CD4-positive, alpha-beta T cell (primary cell): ENCODE results near the gene ADAMTS19. TPM values are rescaled to one million over a fixed set of nuclear protein-coding genes. Genes with fewer than 3 reads are reported as not detected.
"Not testable (repeated sequence)": the region's sequence is repeated elsewhere in the genome, so short reads cannot be mapped to it uniquely, and the experiment has no call there.

Experiments used
- ATAC-seq: fragments of 200-7000 bp; cut with Tn5 transposase; one replicate; pipeline ENCODE4 v1.10.0; 2022; ENCODE audit warnings: mild to moderate bottlenecking; ENCODE audit not compliant: poor library complexity
- CTCF ChIA-PET: fragments of 350-600 bp; sonication (Branson Sonifier 250); formaldehyde crosslinking; loops from one replicate; lab custom pipeline; 2021; ENCODE audit warnings: antibody characterized with exemption, inconsistent platforms; lab: Charles Lee
- POLR2A ChIA-PET: fragments of 350-600 bp; sonication (Branson Sonifier 250); formaldehyde crosslinking; loops from one replicate; lab custom pipeline; 2021; ENCODE audit warnings: antibody characterized with exemption, inconsistent platforms; lab: Charles Lee
- DNase-seq, 14 experiments: peaks; one replicate each; pipeline ENCODE4 v3.0.0-alpha.2; 2013 to 2020; ENCODE audit warnings: mixed read lengths in 2 of 14
- H3K27ac ChIP-seq, 2 donors: one replicate each; pipeline versions ENCODE4 v1.5.1 to v1.7.0; 2013; ENCODE audit warnings: low read length in 2 of 2, low read depth in 1 of 2, mild to moderate bottlenecking in 1 of 2
- H3K27me3 ChIP-seq, 2 experiments: 1 replicate in 1 of 2; 2 replicates in 1 of 2; pipeline versions ENCODE4 v1.6.1 to v1.7.0; 2013; ENCODE audit warnings: low read length in 2 of 2, control low read depth in 1 of 2, mild to moderate bottlenecking in 1 of 2, moderate library complexity in 1 of 2; ENCODE audit not compliant: insufficient read depth in 2 of 2, control insufficient read depth in 1 of 2
- H3K36me3 ChIP-seq: one replicate; pipeline ENCODE4 v1.6.1; 2013; ENCODE audit warnings: low read length, control low read depth; ENCODE audit not compliant: insufficient read depth
- H3K4me1 ChIP-seq: one replicate; pipeline ENCODE4 v1.6.1; 2013; ENCODE audit warnings: low read length, control low read depth; ENCODE audit not compliant: insufficient read depth
- H3K4me3 ChIP-seq: one replicate; pipeline ENCODE4 v1.5.1; 2013; ENCODE audit warnings: mild to moderate bottlenecking, low read length, moderate library complexity
- H3K9me3 ChIP-seq, 2 experiments: 1 replicate in 1 of 2; 2 replicates in 1 of 2; pipeline versions ENCODE4 v1.6.1 to v1.7.0; 2013; ENCODE audit warnings: low read length in 2 of 2, mild to moderate bottlenecking in 2 of 2, control low read depth in 1 of 2, moderate library complexity in 1 of 2; ENCODE audit not compliant: control insufficient read depth in 1 of 2, insufficient read depth in 1 of 2
- H3K27ac Mint-ChIP-seq: one replicate; pipeline ENCODE4 v1.8.0; 2020; ENCODE audit warnings: mixed read lengths
- H3K27me3 Mint-ChIP-seq: one replicate; pipeline ENCODE4 v1.8.0; 2021; ENCODE audit warnings: mixed read lengths
- H3K36me3 Mint-ChIP-seq: one replicate; pipeline ENCODE4 v1.8.0; 2021; ENCODE audit warnings: low read depth, mixed read lengths
- H3K4me1 Mint-ChIP-seq: one replicate; pipeline ENCODE4 v1.8.0; 2021; ENCODE audit warnings: low read depth, mixed read lengths
- H3K4me3 Mint-ChIP-seq: one replicate; pipeline ENCODE4 v1.8.0; 2020; ENCODE audit warnings: mild to moderate bottlenecking, mixed read lengths
- H3K9me3 Mint-ChIP-seq: one replicate; pipeline ENCODE4 v1.8.0; 2020; ENCODE audit warnings: mixed read lengths
- intact Hi-C, 2 experiments: fragments of 100-400 bp; cut with DNase I in 1 of 2; cut with micrococcal nuclease in 1 of 2; formaldehyde crosslinking; loops; one replicate each; pipeline versions ENCODE4 v1.15.1 to v1.9.0; 2023 to 2025; cut with DNase I, micrococcal nuclease
- total RNA-seq, 174 experiments: library from RNA in 2 of 174; stranded (reverse) in 2 of 174; gene quantifications; one replicate each; pipeline ENCODE4 v1.2.3 and lab custom pipeline; 2021 to 2026
- TF ChIP-seq, protein P1 (sequence below): fragments of 200-600 bp; IDR thresholded peaks from one replicate; pipeline ENCODE4 v1.8.0; 2022; ENCODE audit warnings: antibody characterized with exemption, mild to moderate bottlenecking

Gene ADAMTS19
- total RNA-seq, 2 experiments from 2014 or later = not detected

DNA sequence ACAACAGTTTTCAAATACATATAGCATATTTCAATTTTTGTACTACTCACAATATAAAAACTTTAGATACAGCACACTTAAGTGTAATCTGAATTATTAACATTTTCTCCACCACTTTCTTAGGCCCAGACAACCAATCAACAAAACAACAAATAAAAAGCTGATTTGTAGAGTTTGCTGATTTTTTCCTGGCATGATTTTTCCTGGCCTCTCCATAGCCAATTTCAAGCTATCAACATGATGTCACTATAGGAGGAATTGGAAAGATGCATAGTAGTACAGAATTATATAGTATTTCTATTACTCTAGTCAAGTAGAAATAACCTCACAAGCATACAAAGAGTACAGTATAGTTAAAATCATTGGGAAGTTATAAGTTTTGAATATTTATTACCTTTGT lies 35.1 kb upstream of the ADAMTS19 start:
- H3K27ac Mint-ChIP-seq = no peak overlapping the region
- DNase-seq (no peak), ATAC-seq (no peak)
- ChIA-PET POLR2A (no interaction called here), CTCF (interaction anchor here (1.0 kb wide), 1 partner anchor 10 kb away, joined by 3 read pairs; no protein-coding TSS in a partner anchor)
- H3K4me3 Mint-ChIP-seq = no peak overlapping the region
- no peaks in the 10 kb centered on the region for H3K36me3 Mint-ChIP-seq
- intact Hi-C loops = no loop called here
- TF ChIP-seq, protein P1, sequence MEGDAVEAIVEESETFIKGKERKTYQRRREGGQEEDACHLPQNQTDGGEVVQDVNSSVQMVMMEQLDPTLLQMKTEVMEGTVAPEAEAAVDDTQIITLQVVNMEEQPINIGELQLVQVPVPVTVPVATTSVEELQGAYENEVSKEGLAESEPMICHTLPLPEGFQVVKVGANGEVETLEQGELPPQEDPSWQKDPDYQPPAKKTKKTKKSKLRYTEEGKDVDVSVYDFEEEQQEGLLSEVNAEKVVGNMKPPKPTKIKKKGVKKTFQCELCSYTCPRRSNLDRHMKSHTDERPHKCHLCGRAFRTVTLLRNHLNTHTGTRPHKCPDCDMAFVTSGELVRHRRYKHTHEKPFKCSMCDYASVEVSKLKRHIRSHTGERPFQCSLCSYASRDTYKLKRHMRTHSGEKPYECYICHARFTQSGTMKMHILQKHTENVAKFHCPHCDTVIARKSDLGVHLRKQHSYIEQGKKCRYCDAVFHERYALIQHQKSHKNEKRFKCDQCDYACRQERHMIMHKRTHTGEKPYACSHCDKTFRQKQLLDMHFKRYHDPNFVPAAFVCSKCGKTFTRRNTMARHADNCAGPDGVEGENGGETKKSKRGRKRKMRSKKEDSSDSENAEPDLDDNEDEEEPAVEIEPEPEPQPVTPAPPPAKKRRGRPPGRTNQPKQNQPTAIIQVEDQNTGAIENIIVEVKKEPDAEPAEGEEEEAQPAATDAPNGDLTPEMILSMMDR = no peak
- H3K27me3 Mint-ChIP-seq = no peaks in the 10 kb centered on the region
- no peak overlapping the region for H3K27ac ChIP-seq
- H3K4me1 Mint-ChIP-seq = no peaks in the 10 kb centered on the region
- no peak overlapping the region for H3K4me3 ChIP-seq
- no peaks in the 10 kb centered on the region for H3K27me3 ChIP-seq
- H3K9me3 Mint-ChIP-seq = peaks cover 2% of the 10 kb centered on the region
- H3K4me1 ChIP-seq = no peaks in the 10 kb centered on the region
- no peaks in the 10 kb centered on the region for H3K9me3 ChIP-seq
- H3K36me3 ChIP-seq = no peaks in the 10 kb centered on the region

DNA sequence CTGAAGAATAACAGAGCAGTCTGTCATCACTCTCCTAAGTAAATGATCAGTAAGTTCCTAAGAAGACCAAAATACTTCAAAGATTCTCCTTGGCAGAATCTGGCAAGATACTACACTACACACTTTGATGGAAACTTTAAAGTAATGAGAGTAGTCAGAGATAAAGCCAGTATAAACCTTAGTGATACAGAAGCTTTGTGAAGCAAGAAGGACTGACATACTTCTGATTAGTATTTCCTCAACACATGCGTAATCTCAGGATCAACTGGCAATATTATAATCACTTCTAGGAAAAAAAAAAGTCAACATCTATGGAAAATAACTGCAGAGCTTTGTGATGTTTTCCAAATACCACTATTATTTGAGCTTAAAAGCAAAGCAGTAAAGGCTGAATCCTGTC lies 34.0 kb upstream of the ADAMTS19 start:
- CTCF ChIA-PET = no interaction called here
- intact Hi-C loops = no loop called here
- ATAC-seq = no peak

DNA sequence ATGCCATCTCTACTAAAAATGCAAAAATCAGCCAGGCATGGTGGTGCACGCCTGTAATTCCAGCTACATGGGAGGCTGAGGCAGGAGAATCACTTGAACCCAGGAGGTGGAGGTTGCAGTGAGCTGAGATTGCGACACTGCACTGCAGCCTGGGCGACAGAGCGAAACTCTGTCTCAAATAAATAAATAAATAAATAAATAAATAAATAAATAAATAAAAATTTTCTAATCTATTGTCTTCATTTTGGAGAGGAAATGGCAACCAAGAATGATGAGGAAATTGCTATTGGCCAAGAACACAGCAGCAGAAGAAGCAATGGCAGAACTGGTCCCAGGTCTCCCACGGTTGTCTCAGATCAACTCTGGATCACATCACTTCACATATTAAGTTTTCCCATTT lies 31.5 kb upstream of the ADAMTS19 start:
- intact Hi-C loops, CTCF ChIA-PET, H3K4me3 Mint-ChIP-seq: not testable (repeated sequence)

More for the DNA sequence above, 34.0 kb upstream of the ADAMTS19 start:
- TF ChIP-seq, protein P1 = no peak
- H3K27ac ChIP-seq = no peak overlapping the region
- H3K4me3 Mint-ChIP-seq = no peak overlapping the region
- no peak overlapping the region for H3K27ac Mint-ChIP-seq
- no peaks in the 10 kb centered on the region for H3K4me1 Mint-ChIP-seq
- H3K36me3 ChIP-seq = no peaks in the 10 kb centered on the region
- H3K4me3 ChIP-seq = no peak overlapping the region
- H3K9me3 Mint-ChIP-seq = peaks cover 2% of the 10 kb centered on the region
- no peaks in the 10 kb centered on the region for H3K36me3 Mint-ChIP-seq
- no peaks in the 10 kb centered on the region for H3K9me3 ChIP-seq
- H3K27me3 ChIP-seq = no peaks in the 10 kb centered on the region
- H3K4me1 ChIP-seq = no peaks in the 10 kb centered on the region
- DNase-seq = no peak
- POLR2A ChIA-PET = no interaction called here
- H3K27me3 Mint-ChIP-seq = no peaks in the 10 kb centered on the region

DNA sequence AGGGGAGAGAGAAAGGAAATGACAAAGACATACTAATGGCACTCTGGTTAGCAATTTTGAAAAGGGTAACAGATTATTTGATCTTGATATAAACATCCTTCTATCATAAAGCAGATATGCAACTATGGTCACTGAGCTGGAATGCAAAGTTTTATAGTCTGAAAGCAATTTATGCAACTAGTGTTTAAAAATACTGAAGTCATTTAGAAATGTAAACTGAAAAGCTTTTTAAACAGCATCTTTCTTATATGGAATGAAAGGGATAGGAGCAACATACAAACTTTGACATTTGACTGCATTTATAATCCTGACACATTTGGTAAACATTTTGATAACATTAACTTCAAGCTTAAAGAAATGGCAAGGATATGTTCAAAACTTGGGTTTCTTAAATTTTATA lies 28.7 kb upstream of the ADAMTS19 start:
- POLR2A ChIA-PET = no interaction called here
- Mint-ChIP-seq H3K27ac (no peak overlapping the region), H3K27me3 (no peaks in the 10 kb centered on the region), H3K36me3 (no peaks in the 10 kb centered on the region), H3K4me3 (no peak overlapping the region), H3K9me3 (peaks cover 4% of the 10 kb centered on the region), H3K4me1 (no peaks in the 10 kb centered on the region)
- Histone ChIP-seq H3K27ac (no peak overlapping the region), H3K36me3 (no peaks in the 10 kb centered on the region), H3K4me1 (no peaks in the 10 kb centered on the region), H3K4me3 (no peak overlapping the region), H3K9me3 (peaks cover 0 to 4% of the 10 kb centered on the region in 2 experiments), H3K27me3 (no peaks in the 10 kb centered on the region)
- DNase-seq (no peak), ATAC-seq (no peak)
- CTCF ChIA-PET = no interaction called here
- TF ChIP-seq, protein P1 = no peak
- intact Hi-C loops = no loop called here

More for the DNA sequence above, 31.5 kb upstream of the ADAMTS19 start:
- H3K36me3 ChIP-seq, H3K27ac Mint-ChIP-seq, POLR2A ChIA-PET, H3K9me3 Mint-ChIP-seq, H3K9me3 ChIP-seq, H3K27me3 ChIP-seq, DNase-seq, H3K4me1 Mint-ChIP-seq, H3K4me3 ChIP-seq, H3K27ac ChIP-seq, H3K27me3 Mint-ChIP-seq, ATAC-seq, H3K4me1 ChIP-seq, H3K36me3 Mint-ChIP-seq: not testable (repeated sequence)
